ENCODE measurements around the gene SLC16A10. TPM values are rescaled to one million over a fixed set of nuclear protein-coding genes. Genes with fewer than 3 reads are reported as not detected.

The SLC16A10 gene
- total RNA-seq, 1 experiment from 2014 or later, result 2.9 TPM

DNA sequence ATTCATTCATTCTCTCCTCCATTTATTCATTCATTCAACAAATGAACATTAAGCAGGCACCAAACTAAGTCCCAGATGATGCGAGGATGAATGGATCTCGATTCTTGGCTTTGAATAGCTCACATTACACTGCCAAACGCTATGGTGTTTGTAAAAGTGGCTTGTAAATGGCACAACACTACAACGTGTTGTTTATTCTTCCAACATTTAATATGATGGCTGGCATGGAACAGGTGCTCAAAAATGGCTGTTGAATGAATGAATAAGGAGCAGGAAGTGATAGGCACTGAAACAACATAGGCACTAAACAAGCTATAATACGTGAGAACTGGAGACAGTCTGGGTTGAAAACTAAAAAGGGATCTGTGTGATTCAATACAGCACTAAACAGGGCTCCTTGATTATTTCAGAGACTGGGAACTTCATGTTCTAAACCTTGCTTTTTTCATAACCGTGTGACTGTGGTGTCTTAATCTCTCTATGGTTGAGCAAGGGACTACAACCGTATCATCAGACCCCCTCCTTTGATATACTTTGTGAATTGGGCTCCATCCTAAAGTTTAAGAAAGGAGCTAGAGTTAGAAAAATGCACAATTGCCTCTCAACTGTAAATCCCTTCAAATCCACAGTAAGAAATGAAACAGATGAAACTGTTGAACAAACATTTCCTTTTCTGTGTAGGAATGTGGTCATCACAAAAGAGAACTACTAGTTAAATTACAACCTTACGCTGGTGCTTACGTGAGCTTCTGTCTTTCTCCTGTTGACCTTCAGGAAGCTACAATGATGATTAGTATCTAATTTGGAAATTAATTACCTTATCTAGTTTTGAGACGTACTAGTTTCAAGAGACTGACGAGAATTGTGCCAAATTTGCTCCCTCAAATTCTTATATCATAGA lies 16.9 kb upstream of the SLC16A10 start:
- intact Hi-C loops (cut with micrococcal nuclease), result no loop called here
- no peaks in the 10 kb centered on the region for H3K9me2 ChIP-seq (replicated peaks; ENCODE audit: low read length)
- H3F3A ChIP-seq (ENCODE audit: low read length, unreplicated experiment), result no peaks in the 10 kb centered on the region
- no peak for TF ChIP-seq EZH2 (IDR thresholded peaks at IDR 0.05; ENCODE audit: low read length, unreplicated experiment)
- no peak for TF ChIP-seq EZH2phosphoT487 (IDR thresholded peaks at IDR 0.05; ENCODE audit: borderline replicate concordance, low read length)
- ChIA-PET POLR2A (ENCODE audit: unreplicated experiment) (no interaction called here), CTCF (no interaction called here)
- H3K9ac ChIP-seq (ENCODE audit: low read length), result no peak overlapping the region
- no peaks in the 10 kb centered on the region for H3K27me3 ChIP-seq (ENCODE audit: low read length)
- DNase-seq (no peak), ATAC-seq (no peak)
- no peak overlapping the region for H2AFZ ChIP-seq (ENCODE audit: low read length)
- H3K4me2 ChIP-seq (ENCODE audit: low read length), result no peak overlapping the region
- BruUV-seq (replicated peaks), result no TSS peak
- H4K20me1 ChIP-seq (ENCODE audit: low read length), result no peaks in the 10 kb centered on the region
- no peaks in the 10 kb centered on the region for H3K9me3 ChIP-seq (ENCODE audit: low read length)
- no peaks in the 10 kb centered on the region for H3K4me1 ChIP-seq (ENCODE audit: insufficient read depth, low read length)
- H3K27ac ChIP-seq (ENCODE audit: low read length), result no peak overlapping the region
- H3K36me3 ChIP-seq (ENCODE audit: low read depth, low read length), result no peaks in the 10 kb centered on the region
- H3K4me3 ChIP-seq (ENCODE audit: low read length), result no peak overlapping the region
- no peaks in the 10 kb centered on the region for H3K79me2 ChIP-seq (ENCODE audit: low read length)

DNA sequence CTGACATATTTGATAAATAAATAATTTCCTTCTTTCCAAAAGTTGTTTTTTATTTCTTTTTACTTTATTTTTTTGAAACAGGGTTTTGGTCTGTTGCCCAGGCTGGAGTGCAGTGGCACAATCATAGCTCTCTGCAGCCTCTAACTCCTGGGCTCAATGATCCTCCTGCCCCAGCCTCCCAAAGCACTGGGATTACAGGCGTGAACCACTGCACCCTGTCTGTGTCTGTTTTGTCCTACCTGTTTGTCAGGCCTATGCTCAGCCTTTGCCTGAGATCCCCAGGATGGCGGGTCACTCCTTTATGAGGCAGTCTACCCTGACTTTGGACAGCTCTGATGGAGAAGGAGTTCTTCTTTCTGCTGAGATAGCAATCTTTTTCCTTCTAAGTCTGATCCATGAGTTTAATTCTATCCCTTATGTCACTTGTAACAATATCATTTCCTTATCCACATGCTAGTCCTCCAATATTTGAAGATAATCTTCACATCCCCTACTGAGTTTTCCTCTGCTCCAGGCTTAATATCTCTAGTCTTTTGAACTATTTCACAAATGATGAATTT lies 14.4 kb upstream of the SLC16A10 start:
- no peak overlapping the region for H3K9ac ChIP-seq (ENCODE audit: low read length)
- H3K27me3 ChIP-seq (ENCODE audit: low read length), result no peaks in the 10 kb centered on the region
- ChIA-PET CTCF (no interaction called here), POLR2A (ENCODE audit: unreplicated experiment) (no interaction called here)
- ATAC-seq, result no peak
- no peaks in the 10 kb centered on the region for H4K20me1 ChIP-seq (ENCODE audit: low read length)
- H3K36me3 ChIP-seq (ENCODE audit: low read depth, low read length), result no peaks in the 10 kb centered on the region
- H3F3A ChIP-seq (ENCODE audit: low read length, unreplicated experiment), result no peaks in the 10 kb centered on the region
- BruUV-seq (replicated peaks), result no TSS peak
- intact Hi-C loops (cut with micrococcal nuclease), result no loop called here
- no peaks in the 10 kb centered on the region for H3K4me1 ChIP-seq (ENCODE audit: insufficient read depth, low read length)
- no peak overlapping the region for H3K4me2 ChIP-seq (ENCODE audit: low read length)
- no peaks in the 10 kb centered on the region for H3K9me2 ChIP-seq (replicated peaks; ENCODE audit: low read length)
- no peak overlapping the region for H3K4me3 ChIP-seq (ENCODE audit: low read length)
- H3K79me2 ChIP-seq (ENCODE audit: low read length), result no peaks in the 10 kb centered on the region
- no peak for DNase-seq
- H3K9me3 ChIP-seq (ENCODE audit: low read length), result no peaks in the 10 kb centered on the region
- TF ChIP-seq EZH2phosphoT487 (IDR thresholded peaks at IDR 0.05; ENCODE audit: borderline replicate concordance, low read length), result no peak
- TF ChIP-seq, protein P1, sequence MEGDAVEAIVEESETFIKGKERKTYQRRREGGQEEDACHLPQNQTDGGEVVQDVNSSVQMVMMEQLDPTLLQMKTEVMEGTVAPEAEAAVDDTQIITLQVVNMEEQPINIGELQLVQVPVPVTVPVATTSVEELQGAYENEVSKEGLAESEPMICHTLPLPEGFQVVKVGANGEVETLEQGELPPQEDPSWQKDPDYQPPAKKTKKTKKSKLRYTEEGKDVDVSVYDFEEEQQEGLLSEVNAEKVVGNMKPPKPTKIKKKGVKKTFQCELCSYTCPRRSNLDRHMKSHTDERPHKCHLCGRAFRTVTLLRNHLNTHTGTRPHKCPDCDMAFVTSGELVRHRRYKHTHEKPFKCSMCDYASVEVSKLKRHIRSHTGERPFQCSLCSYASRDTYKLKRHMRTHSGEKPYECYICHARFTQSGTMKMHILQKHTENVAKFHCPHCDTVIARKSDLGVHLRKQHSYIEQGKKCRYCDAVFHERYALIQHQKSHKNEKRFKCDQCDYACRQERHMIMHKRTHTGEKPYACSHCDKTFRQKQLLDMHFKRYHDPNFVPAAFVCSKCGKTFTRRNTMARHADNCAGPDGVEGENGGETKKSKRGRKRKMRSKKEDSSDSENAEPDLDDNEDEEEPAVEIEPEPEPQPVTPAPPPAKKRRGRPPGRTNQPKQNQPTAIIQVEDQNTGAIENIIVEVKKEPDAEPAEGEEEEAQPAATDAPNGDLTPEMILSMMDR (conservative IDR thresholded peaks at IDR 0.05; ENCODE audit: low read depth, low read length), result no peak
- no peak for TF ChIP-seq EZH2 (IDR thresholded peaks at IDR 0.05; ENCODE audit: low read length, unreplicated experiment)
- H3K27ac ChIP-seq (ENCODE audit: low read length), result no peak overlapping the region
- no peak overlapping the region for H2AFZ ChIP-seq (ENCODE audit: low read length)

DNA sequence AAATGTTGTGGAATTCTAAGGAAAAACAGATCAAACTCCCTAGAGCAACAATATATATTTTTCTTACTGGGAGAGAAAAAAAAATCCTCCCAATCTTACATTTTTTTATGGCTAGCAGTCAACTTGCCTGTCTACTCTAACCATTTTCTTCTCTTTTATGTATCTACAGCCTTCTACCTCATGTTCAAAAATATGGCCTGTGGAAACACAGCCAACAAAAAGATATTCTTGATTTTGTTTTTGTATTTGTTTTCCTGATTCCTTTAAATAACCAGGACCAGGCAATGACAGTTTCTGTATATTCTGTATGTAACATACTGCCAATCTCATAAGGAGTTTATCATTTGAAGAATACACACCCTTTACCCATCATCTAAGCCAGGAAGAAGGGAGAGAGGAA lies 13.0 kb upstream of the SLC16A10 start:
- no peak overlapping the region for H3K27ac ChIP-seq (ENCODE audit: low read length)

More for the DNA sequence above, 13.0 kb upstream of the SLC16A10 start:
- intact Hi-C loops (cut with micrococcal nuclease), result no loop called here
- Histone ChIP-seq H3K27me3 (ENCODE audit: low read length) (no peaks in the 10 kb centered on the region), H3K9me3 (ENCODE audit: low read length) (no peaks in the 10 kb centered on the region), H3K9ac (ENCODE audit: low read length) (no peak overlapping the region), H3K4me3 (ENCODE audit: low read length) (no peak overlapping the region), H3K4me2 (ENCODE audit: low read length) (no peak overlapping the region), H4K20me1 (ENCODE audit: low read length) (no peaks in the 10 kb centered on the region), H3K9me2 (replicated peaks; ENCODE audit: low read length) (no peaks in the 10 kb centered on the region), H3K79me2 (ENCODE audit: low read length) (no peaks in the 10 kb centered on the region), H3K36me3 (ENCODE audit: low read depth, low read length) (no peaks in the 10 kb centered on the region), H3K4me1 (ENCODE audit: insufficient read depth, low read length) (no peaks in the 10 kb centered on the region), H2AFZ (ENCODE audit: low read length) (no peak overlapping the region), H3F3A (ENCODE audit: low read length, unreplicated experiment) (no peaks in the 10 kb centered on the region)
- ATAC-seq (no peak), DNase-seq (no peak)
- TF ChIP-seq EZH2 (IDR thresholded peaks at IDR 0.05; ENCODE audit: low read length, unreplicated experiment), result no peak
- BruUV-seq (replicated peaks), result no TSS peak
- ChIA-PET POLR2A (ENCODE audit: unreplicated experiment) (no interaction called here), CTCF (no interaction called here)

All from PC-3 (cell line).